ENCODE results near the gene ZNHIT3. TPM values are rescaled to one million over a fixed set of nuclear protein-coding genes. Genes with fewer than 3 reads are reported as not detected.
A peak's percentile ranks its signal among the peaks of the same experiment; 100 is the strongest.

ZNHIT3 gene
- polyA plus RNA-seq, 2 of the 4 experiments (the other 2 are of a cell fraction): 117 to 166 TPM

DNA sequence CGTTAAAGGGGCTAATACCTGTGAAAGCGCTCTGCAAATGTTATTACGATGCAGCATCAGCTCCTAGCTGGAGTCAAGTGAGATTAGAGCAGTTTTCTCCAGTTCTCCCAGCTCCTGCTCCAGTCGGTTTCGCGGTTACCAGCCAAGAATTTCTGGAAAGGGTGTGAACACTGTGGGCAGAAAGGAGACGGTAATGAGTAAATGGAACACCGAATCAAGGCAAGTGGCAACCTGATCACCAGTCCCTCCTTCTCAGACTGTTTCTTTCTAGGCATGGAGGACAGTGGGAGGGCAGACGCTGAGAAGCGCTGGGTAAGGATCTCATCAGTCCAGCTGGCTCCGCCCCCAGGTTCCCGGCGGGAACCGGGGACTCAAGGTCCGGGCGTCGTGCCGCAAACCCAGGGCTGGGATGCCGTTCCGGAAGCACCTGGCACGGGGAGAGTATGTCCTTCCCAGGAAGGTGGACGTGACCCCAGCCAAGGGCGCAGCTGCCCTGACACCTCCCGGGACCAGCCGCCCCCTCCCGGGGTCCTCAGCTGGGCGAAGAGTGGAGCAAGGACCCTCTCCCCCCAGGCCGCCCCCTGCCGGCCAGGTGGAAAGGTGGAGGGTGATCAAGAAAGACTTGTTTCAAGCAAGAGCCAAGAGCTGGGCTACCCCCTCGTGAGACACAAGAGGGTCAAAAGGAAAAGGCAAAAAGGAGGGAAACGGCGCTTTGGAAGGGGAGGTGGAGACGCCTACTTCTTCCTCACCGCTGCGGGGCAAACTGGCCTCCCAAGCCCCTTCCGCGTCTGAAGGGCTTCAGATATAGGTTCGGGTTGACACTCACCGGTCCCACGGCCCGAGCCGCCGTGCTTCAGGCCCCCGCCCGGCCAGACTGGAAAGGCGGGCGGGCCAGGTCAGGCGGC lies 47.7 kb downstream of the ZNHIT3 start (continued):
- peak; percentile 23; the same call in 1 of the 2 replicates for TF ChIP-seq RNF2 (IDR thresholded peaks at IDR 0.05; ENCODE audit: borderline replicate concordance, low read depth)
- TF ChIP-seq TFCP2L1 (CRISPR knock-in tag; IDR thresholded peaks at IDR 0.05): peak; percentile 44; the same call in 1 of the 2 replicates
- no peak for TF ChIP-seq ELK1 (IDR thresholded peaks at IDR 0.05; ENCODE audit: low read depth, low read length)

GRCh38 chr17:36534840-36535668 lies 48.6 kb downstream of the ZNHIT3 start, which contains the start of the genes MYO19 and PIGW:
Gene MYO19, minus strand, starts transcription at chr17:36534868. Its CDS starts 2,330 bp downstream, at chr17:36532538.
Gene PIGW, plus strand, starts transcription at chr17:36534987. Its CDS starts 2,115 bp downstream, at chr17:36537102.
- Histone ChIP-seq H3K4me1 (peaks cover 9% of the 10 kb centered on the region; the same call in 2 of the 3 replicates), H3K9me3 (peaks cover 4% of the 10 kb centered on the region; the same call in 1 of the 3 replicates), H3K4me2 (peak within 1 kb of the TSS; percentile 78), H3K27ac (peak within 1 kb of the TSS; percentile 91 to 95), H3K4me3 (peak within 1 kb of the TSS; percentile 67)
- peak; percentile 88 to 93 for ATAC-seq
- 1% methylated on average over 55 of the region's 83 CpGs for WGBS (ENCODE audit: missing lambda C conversion rate)
- POLR2A ChIA-PET: interaction anchor here (0.7 to 3.7 kb wide), 12 partner anchors 10 to 741 kb away, joined by 3 to 81 read pairs (median 3); partner anchors contain the start of genes GGNBP2, MRM1 and TAF15
- CTCF ChIA-PET: interaction anchor here (0.5 to 5.2 kb wide), 23 partner anchors 8 to 1053 kb away, joined by 3 to 21 read pairs (median 5); partner anchors contain the start of genes DHRS11 and MRM1
- peak; percentile 91 to 96 for DNase-seq (ENCODE audit: low read depth in 1 of 2, low spot score in 1 of 2)
- FAIRE-seq: no peak
- TF ChIP-seq JUNB (IDR thresholded peaks at IDR 0.05): no peak
- no peak for TF ChIP-seq CHD4 (IDR thresholded peaks at IDR 0.05; ENCODE audit: borderline replicate concordance)
- no peak for TF ChIP-seq POLR2AphosphoS2 (conservative IDR thresholded peaks at IDR 0.05; ENCODE audit: low read length)
- no peak for TF ChIP-seq ZFP36 (IDR thresholded peaks at IDR 0.05; ENCODE audit: borderline replicate concordance, partially characterized antibody)
- TF ChIP-seq FOXS1 (CRISPR knock-in tag; IDR thresholded peaks at IDR 0.05): peak; percentile 59; the same call in 1 of the 2 replicates
- peak; percentile 80; the same call in 1 of the 2 replicates for TF ChIP-seq HOXB13 (CRISPR knock-in tag; IDR thresholded peaks at IDR 0.05; ENCODE audit: low read depth)
- no peak for TF ChIP-seq RFX5 (IDR thresholded peaks at IDR 0.05)
- TF ChIP-seq, protein P1, sequence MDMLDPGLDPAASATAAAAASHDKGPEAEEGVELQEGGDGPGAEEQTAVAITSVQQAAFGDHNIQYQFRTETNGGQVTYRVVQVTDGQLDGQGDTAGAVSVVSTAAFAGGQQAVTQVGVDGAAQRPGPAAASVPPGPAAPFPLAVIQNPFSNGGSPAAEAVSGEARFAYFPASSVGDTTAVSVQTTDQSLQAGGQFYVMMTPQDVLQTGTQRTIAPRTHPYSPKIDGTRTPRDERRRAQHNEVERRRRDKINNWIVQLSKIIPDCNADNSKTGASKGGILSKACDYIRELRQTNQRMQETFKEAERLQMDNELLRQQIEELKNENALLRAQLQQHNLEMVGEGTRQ (IDR thresholded peaks at IDR 0.05): peak; percentile 62
- TF ChIP-seq NFE2L2 (conservative IDR thresholded peaks at IDR 0.05; ENCODE audit: low read length): no peak
- TF ChIP-seq JUN (IDR thresholded peaks at IDR 0.05): peak; percentile 90 to 98
- TF ChIP-seq TP53 (CRISPR knock-in tag; IDR thresholded peaks at IDR 0.05): peak; percentile 93; the same call in 1 of the 2 replicates
- TF ChIP-seq ELK1 (IDR thresholded peaks at IDR 0.05; ENCODE audit: low read depth, low read length): peak; percentile 79; the same call in 1 of the 2 replicates
- TF ChIP-seq BHLHE40 (IDR thresholded peaks at IDR 0.05; ENCODE audit: low read depth, low read length): peak; percentile 49; the same call in 1 of the 2 replicates
- peak; percentile 94 for TF ChIP-seq REST (IDR thresholded peaks at IDR 0.05)
- TF ChIP-seq, protein P2, sequence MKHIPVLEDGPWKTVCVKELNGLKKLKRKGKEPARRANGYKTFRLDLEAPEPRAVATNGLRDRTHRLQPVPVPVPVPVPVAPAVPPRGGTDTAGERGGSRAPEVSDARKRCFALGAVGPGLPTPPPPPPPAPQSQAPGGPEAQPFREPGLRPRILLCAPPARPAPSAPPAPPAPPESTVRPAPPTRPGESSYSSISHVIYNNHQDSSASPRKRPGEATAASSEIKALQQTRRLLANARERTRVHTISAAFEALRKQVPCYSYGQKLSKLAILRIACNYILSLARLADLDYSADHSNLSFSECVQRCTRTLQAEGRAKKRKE (CRISPR knock-in tag; IDR thresholded peaks at IDR 0.05; ENCODE audit: low read depth): 0 out of 2 replicates have a peak, but pooled peaks have one; percentile 25
- TF ChIP-seq HOXB5 (CRISPR knock-in tag; IDR thresholded peaks at IDR 0.05): peak; percentile 85
- TF ChIP-seq CEBPB (IDR thresholded peaks at IDR 0.05): no peak
- TF ChIP-seq RAD21 (conservative IDR thresholded peaks at IDR 0.05 in 1 of 2, IDR thresholded peaks at IDR 0.05 in 1 of 2): no peak
- no peak for TF ChIP-seq NR3C1 (IDR thresholded peaks at IDR 0.05)
- no peak for TF ChIP-seq FOSL2 (IDR thresholded peaks at IDR 0.05)
- TF ChIP-seq FOSL2 (CRISPR knock-in tag; IDR thresholded peaks at IDR 0.05): peak; percentile 9; the same call in 1 of the 2 replicates
- no peak for TF ChIP-seq HDAC2 (IDR thresholded peaks at IDR 0.05)
- TF ChIP-seq, protein P3, sequence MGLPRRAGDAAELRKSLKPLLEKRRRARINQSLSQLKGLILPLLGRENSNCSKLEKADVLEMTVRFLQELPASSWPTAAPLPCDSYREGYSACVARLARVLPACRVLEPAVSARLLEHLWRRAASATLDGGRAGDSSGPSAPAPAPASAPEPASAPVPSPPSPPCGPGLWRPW (IDR thresholded peaks at IDR 0.05): no peak
- TF ChIP-seq MYC (IDR thresholded peaks at IDR 0.05; ENCODE audit: borderline replicate concordance, low read length): peak; percentile 99
- peak; percentile 92 for TF ChIP-seq CHD2 (IDR thresholded peaks at IDR 0.05; ENCODE audit: low read length, partially characterized antibody)
